Measurements from ENCODE around the gene RGS14.

Gene RGS14

GRCh38 chr5:177382423-177383029, 24.8 kb downstream of the RGS14 start:
- no peak for DNase-seq (ENCODE audit: low read depth, low spot score)
- no peaks in the 10 kb centered on the region for H3K36me3 ChIP-seq (ENCODE audit: control insufficient read depth, insufficient read depth, low read length)
- H3K4me3 ChIP-seq (ENCODE audit: low read length): no peak overlapping the region
- no CpG with 5 or more reads among the region's 11 CpGs for WGBS (ENCODE audit: insufficient coverage, insufficient read length)
- peaks cover 3% of the 10 kb centered on the region; the same call in 1 of the 2 replicates for H3K4me1 ChIP-seq (ENCODE audit: control insufficient read depth, insufficient read depth, low read length)
- no peak overlapping the region for H3K27ac ChIP-seq (ENCODE audit: low read length)
- H3K9me3 ChIP-seq (ENCODE audit: control insufficient read depth, insufficient read depth, low read length): no peaks in the 10 kb centered on the region
- H3K27me3 ChIP-seq (ENCODE audit: control insufficient read depth, insufficient read depth, low read length): no peaks in the 10 kb centered on the region

GRCh38 chr5:177383181-177383580, 25.5 kb downstream of the RGS14 start:
- Histone ChIP-seq H3K36me3 (ENCODE audit: control insufficient read depth, insufficient read depth, low read length) (no peaks in the 10 kb centered on the region), H3K9me3 (ENCODE audit: control insufficient read depth, insufficient read depth, low read length) (no peaks in the 10 kb centered on the region), H3K4me1 (ENCODE audit: control insufficient read depth, insufficient read depth, low read length) (no peaks in the 10 kb centered on the region; the same call in 1 of the 2 replicates), H3K4me3 (ENCODE audit: low read length) (no peak overlapping the region), H3K27ac (ENCODE audit: low read length) (no peak overlapping the region), H3K27me3 (ENCODE audit: control insufficient read depth, insufficient read depth, low read length) (no peaks in the 10 kb centered on the region)
- WGBS (ENCODE audit: insufficient coverage, insufficient read length): no CpG with 5 or more reads among the region's 9 CpGs
- DNase-seq (ENCODE audit: low read depth, low spot score): no peak

- no peaks in the 10 kb centered on the region for H3K9me3 ChIP-seq (ENCODE audit: control insufficient read depth, insufficient read depth, low read length)
- no peak within 1 kb of the TSS for H3K27ac ChIP-seq (ENCODE audit: low read length)
- H3K27me3 ChIP-seq (ENCODE audit: control insufficient read depth, insufficient read depth, low read length): no peaks in the 10 kb centered on the region
- H3K36me3 ChIP-seq (ENCODE audit: control insufficient read depth, insufficient read depth, low read length): no peaks in the 10 kb centered on the region
- H3K4me3 ChIP-seq (ENCODE audit: low read length): no peak within 1 kb of the TSS
- no peak for DNase-seq (ENCODE audit: low read depth, low spot score)
- WGBS (ENCODE audit: insufficient coverage, insufficient read length): no CpG with 5 or more reads among the region's 4 CpGs
- H3K4me1 ChIP-seq (ENCODE audit: control insufficient read depth, insufficient read depth, low read length): no peaks in the 10 kb centered on the region; the same call in 1 of the 2 replicates
Measured at GRCh38 chr5:177384134-177384533, 26.4 kb downstream of the RGS14 start, which contains the start of gene SLC34A1. Gene SLC34A1, plus strand, starts transcription at chr5:177384434. Its CDS starts 1,308 bp downstream, at chr5:177385742.

GRCh38 chr5:177385720-177386119, 28.0 kb downstream of the RGS14 start:
- H3K27ac ChIP-seq (ENCODE audit: low read length): no peak overlapping the region
- no peaks in the 10 kb centered on the region for H3K9me3 ChIP-seq (ENCODE audit: control insufficient read depth, insufficient read depth, low read length)
- no peaks in the 10 kb centered on the region; the same call in 1 of the 2 replicates for H3K4me1 ChIP-seq (ENCODE audit: control insufficient read depth, insufficient read depth, low read length)
- WGBS (ENCODE audit: insufficient coverage, insufficient read length): no CpG with 5 or more reads among the region's 11 CpGs
- DNase-seq (ENCODE audit: low read depth, low spot score): no peak
- no peaks in the 10 kb centered on the region for H3K27me3 ChIP-seq (ENCODE audit: control insufficient read depth, insufficient read depth, low read length)
- H3K36me3 ChIP-seq (ENCODE audit: control insufficient read depth, insufficient read depth, low read length): no peaks in the 10 kb centered on the region
- H3K4me3 ChIP-seq (ENCODE audit: low read length): no peak overlapping the region

- H3K27ac ChIP-seq (ENCODE audit: low read length): no peak overlapping the region
- no peaks in the 10 kb centered on the region for H3K36me3 ChIP-seq (ENCODE audit: control insufficient read depth, insufficient read depth, low read length)
- WGBS (ENCODE audit: insufficient coverage, insufficient read length): no CpG with 5 or more reads among the region's 8 CpGs
- no peak for DNase-seq (ENCODE audit: low read depth, low spot score)
- H3K9me3 ChIP-seq (ENCODE audit: control insufficient read depth, insufficient read depth, low read length): no peaks in the 10 kb centered on the region
- H3K4me3 ChIP-seq (ENCODE audit: low read length): no peak overlapping the region
- H3K27me3 ChIP-seq (ENCODE audit: control insufficient read depth, insufficient read depth, low read length): no peaks in the 10 kb centered on the region
- no peaks in the 10 kb centered on the region; the same call in 1 of the 2 replicates for H3K4me1 ChIP-seq (ENCODE audit: control insufficient read depth, insufficient read depth, low read length)
Measured at GRCh38 chr5:177386542-177386941, 28.8 kb downstream of the RGS14 start.

- no CpG with 5 or more reads among the region's 14 CpGs for WGBS (ENCODE audit: insufficient coverage, insufficient read length)
- no peaks in the 10 kb centered on the region for H3K9me3 ChIP-seq (ENCODE audit: control insufficient read depth, insufficient read depth, low read length)
- no peak for DNase-seq (ENCODE audit: low read depth, low spot score)
- H3K36me3 ChIP-seq (ENCODE audit: control insufficient read depth, insufficient read depth, low read length): no peaks in the 10 kb centered on the region
- no peaks in the 10 kb centered on the region for H3K27me3 ChIP-seq (ENCODE audit: control insufficient read depth, insufficient read depth, low read length)
- H3K4me3 ChIP-seq (ENCODE audit: low read length): no peak overlapping the region
- H3K27ac ChIP-seq (ENCODE audit: low read length): no peak overlapping the region
- H3K4me1 ChIP-seq (ENCODE audit: control insufficient read depth, insufficient read depth, low read length): no peaks in the 10 kb centered on the region; the same call in 1 of the 2 replicates
Measured at GRCh38 chr5:177387405-177387804, 29.7 kb downstream of the RGS14 start.

GRCh38 chr5:177388521-177389052, 30.9 kb downstream of the RGS14 start:
- H3K9me3 ChIP-seq (ENCODE audit: control insufficient read depth, insufficient read depth, low read length): no peaks in the 10 kb centered on the region
- no peaks in the 10 kb centered on the region; the same call in 1 of the 2 replicates for H3K4me1 ChIP-seq (ENCODE audit: control insufficient read depth, insufficient read depth, low read length)
- WGBS (ENCODE audit: insufficient coverage, insufficient read length): no CpG with 5 or more reads among the region's 10 CpGs
- no peaks in the 10 kb centered on the region for H3K36me3 ChIP-seq (ENCODE audit: control insufficient read depth, insufficient read depth, low read length)
- no peak overlapping the region for H3K27ac ChIP-seq (ENCODE audit: low read length)
- H3K27me3 ChIP-seq (ENCODE audit: control insufficient read depth, insufficient read depth, low read length): no peaks in the 10 kb centered on the region
- no peak for DNase-seq (ENCODE audit: low read depth, low spot score)
- H3K4me3 ChIP-seq (ENCODE audit: low read length): no peak overlapping the region

GRCh38 chr5:177389241-177390169, 31.8 kb downstream of the RGS14 start:
- H3K4me1 ChIP-seq (ENCODE audit: control insufficient read depth, insufficient read depth, low read length): no peaks in the 10 kb centered on the region
- H3K27ac ChIP-seq (ENCODE audit: low read length): no peak overlapping the region
- no CpG with 5 or more reads among the region's 21 CpGs for whole genome bisulfite sequencing (ENCODE audit: insufficient coverage, insufficient read length)
- no peaks in the 10 kb centered on the region for H3K9me3 ChIP-seq (ENCODE audit: control insufficient read depth, insufficient read depth, low read length)
- H3K36me3 ChIP-seq (ENCODE audit: control insufficient read depth, insufficient read depth, low read length): no peaks in the 10 kb centered on the region
- no peak overlapping the region for H3K4me3 ChIP-seq (ENCODE audit: low read length)
- no peaks in the 10 kb centered on the region for H3K27me3 ChIP-seq (ENCODE audit: control insufficient read depth, insufficient read depth, low read length)
- DNase-seq (ENCODE audit: low read depth, low spot score): no peak

GRCh38 chr5:177390363-177391300, 32.9 kb downstream of the RGS14 start:
- no peak overlapping the region for H3K27ac ChIP-seq (ENCODE audit: low read length)
- no peaks in the 10 kb centered on the region for H3K4me1 ChIP-seq (ENCODE audit: control insufficient read depth, insufficient read depth, low read length)
- H3K36me3 ChIP-seq (ENCODE audit: control insufficient read depth, insufficient read depth, low read length): no peaks in the 10 kb centered on the region
- no CpG with 5 or more reads among the region's 13 CpGs for WGBS (ENCODE audit: insufficient coverage, insufficient read length)
- H3K9me3 ChIP-seq (ENCODE audit: control insufficient read depth, insufficient read depth, low read length): no peaks in the 10 kb centered on the region
- no peaks in the 10 kb centered on the region for H3K27me3 ChIP-seq (ENCODE audit: control insufficient read depth, insufficient read depth, low read length)
- no peak overlapping the region for H3K4me3 ChIP-seq (ENCODE audit: low read length)
- peak; percentile 90 for DNase-seq (ENCODE audit: low read depth, low spot score)

Measured in iPS DF 6.9 (cell line).